Endothelial cell (in vitro differentiated cells): ENCODE results near the gene SPAM1. TPM values are rescaled to one million over a fixed set of nuclear protein-coding genes. Genes with fewer than 3 reads are reported as not detected.
"Not testable (repeated sequence)": the region's sequence is repeated elsewhere in the genome, so short reads cannot be mapped to it uniquely, and the experiment has no call there.

Experiments used
- DNase-seq: peaks from one replicate; pipeline ENCODE4 v3.0.0; 2021; ENCODE audit warnings: low spot score
- H3K27ac Mint-ChIP-seq: one replicate; pipeline ENCODE4 v1.8.0; 2021; ENCODE audit warnings: mixed read lengths, inconsistent platforms; ENCODE audit not compliant: unreplicated experiment
- H3K27me3 Mint-ChIP-seq: one replicate; pipeline ENCODE4 v1.8.0; 2021; ENCODE audit warnings: mild to moderate bottlenecking, moderate library complexity, mixed read lengths, inconsistent platforms; ENCODE audit not compliant: unreplicated experiment
- H3K36me3 Mint-ChIP-seq: one replicate; pipeline ENCODE4 v1.8.0; 2021; ENCODE audit warnings: mild to moderate bottlenecking, low read depth, mixed read lengths, inconsistent platforms; ENCODE audit not compliant: unreplicated experiment
- H3K4me1 Mint-ChIP-seq: one replicate; pipeline ENCODE4 v1.8.0; 2021; ENCODE audit warnings: mild to moderate bottlenecking, mixed read lengths, inconsistent platforms; ENCODE audit not compliant: unreplicated experiment
- H3K4me3 Mint-ChIP-seq: one replicate; pipeline ENCODE4 v1.8.0; 2021; ENCODE audit warnings: mild to moderate bottlenecking, mixed read lengths, inconsistent platforms; ENCODE audit not compliant: unreplicated experiment
- H3K9me3 Mint-ChIP-seq: one replicate; pipeline ENCODE4 v1.8.0; 2021; ENCODE audit warnings: mixed read lengths, inconsistent platforms; ENCODE audit not compliant: unreplicated experiment
- total RNA-seq: library from RNA; stranded (reverse); fragmentation: NEBNext Ultra II Directional; extraction: Animal tissue kit (Norgen Biotek cat#: 25700); gene quantifications from one replicate; pipeline ENCODE4 v1.2.1, GENCODE V29; 2021; ENCODE audit not compliant: unreplicated experiment
- TF ChIP-seq, protein P1 (sequence below): fragments of 200-600 bp; sonication (generic); IDR thresholded peaks from one replicate; pipeline ENCODE4 v1.5.0; 2021; ENCODE audit warnings: antibody characterized with exemption; ENCODE audit not compliant: unreplicated experiment

Gene SPAM1
- total RNA-seq, 1 donor from 2014 or later = not detected

DNA sequence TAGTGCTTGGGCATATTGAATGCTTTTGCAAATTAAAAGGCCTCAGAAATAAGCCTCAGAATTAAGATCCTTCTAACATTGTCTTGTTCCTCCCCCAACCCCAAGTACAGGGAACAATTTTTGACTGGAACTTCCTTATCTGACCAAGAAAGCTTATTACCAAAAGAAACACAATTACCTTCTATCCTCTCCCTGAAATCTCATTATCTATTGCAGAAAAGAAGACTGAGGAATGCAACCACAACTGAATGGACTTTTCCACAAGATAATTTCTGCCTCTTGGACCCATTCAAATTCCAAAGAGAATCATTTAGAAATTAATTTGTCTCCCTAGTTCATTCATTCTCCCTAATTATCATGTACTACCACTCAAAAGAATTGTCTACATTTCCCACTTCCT lies 36.8 kb upstream of the SPAM1 start:
- no peaks in the 10 kb centered on the region for H3K9me3 Mint-ChIP-seq

DNA sequence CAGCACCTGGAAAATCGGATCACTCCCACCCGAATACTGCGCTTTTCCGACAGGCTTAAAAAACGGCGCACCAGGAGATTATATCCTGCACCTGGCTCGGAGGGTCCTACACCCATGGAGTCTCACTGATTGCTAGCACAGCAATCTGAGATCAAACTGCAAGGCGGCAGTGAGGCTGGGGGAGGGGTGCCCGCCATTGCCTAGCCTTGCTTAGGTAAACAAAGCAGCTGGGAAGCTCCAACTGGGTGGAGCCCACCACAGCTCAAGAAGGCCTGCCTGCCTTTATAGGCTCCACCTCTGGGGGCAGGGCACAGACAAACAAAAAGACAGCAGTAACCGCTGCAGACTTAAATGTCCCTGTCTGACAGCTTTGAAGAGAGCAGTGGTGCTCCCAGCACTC lies 30.3 kb upstream of the SPAM1 start:
- H3K27ac Mint-ChIP-seq, H3K4me1 Mint-ChIP-seq, H3K27me3 Mint-ChIP-seq, H3K36me3 Mint-ChIP-seq, DNase-seq, H3K9me3 Mint-ChIP-seq, H3K4me3 Mint-ChIP-seq: not testable (repeated sequence)

More for the DNA sequence above, 36.8 kb upstream of the SPAM1 start:
- no peaks in the 10 kb centered on the region for H3K36me3 Mint-ChIP-seq
- H3K27me3 Mint-ChIP-seq = no peaks in the 10 kb centered on the region
- H3K4me3 Mint-ChIP-seq = no peak overlapping the region
- TF ChIP-seq, protein P1, sequence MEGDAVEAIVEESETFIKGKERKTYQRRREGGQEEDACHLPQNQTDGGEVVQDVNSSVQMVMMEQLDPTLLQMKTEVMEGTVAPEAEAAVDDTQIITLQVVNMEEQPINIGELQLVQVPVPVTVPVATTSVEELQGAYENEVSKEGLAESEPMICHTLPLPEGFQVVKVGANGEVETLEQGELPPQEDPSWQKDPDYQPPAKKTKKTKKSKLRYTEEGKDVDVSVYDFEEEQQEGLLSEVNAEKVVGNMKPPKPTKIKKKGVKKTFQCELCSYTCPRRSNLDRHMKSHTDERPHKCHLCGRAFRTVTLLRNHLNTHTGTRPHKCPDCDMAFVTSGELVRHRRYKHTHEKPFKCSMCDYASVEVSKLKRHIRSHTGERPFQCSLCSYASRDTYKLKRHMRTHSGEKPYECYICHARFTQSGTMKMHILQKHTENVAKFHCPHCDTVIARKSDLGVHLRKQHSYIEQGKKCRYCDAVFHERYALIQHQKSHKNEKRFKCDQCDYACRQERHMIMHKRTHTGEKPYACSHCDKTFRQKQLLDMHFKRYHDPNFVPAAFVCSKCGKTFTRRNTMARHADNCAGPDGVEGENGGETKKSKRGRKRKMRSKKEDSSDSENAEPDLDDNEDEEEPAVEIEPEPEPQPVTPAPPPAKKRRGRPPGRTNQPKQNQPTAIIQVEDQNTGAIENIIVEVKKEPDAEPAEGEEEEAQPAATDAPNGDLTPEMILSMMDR = no peak
- no peaks in the 10 kb centered on the region for H3K4me1 Mint-ChIP-seq
- DNase-seq = no peak
- no peak overlapping the region for H3K27ac Mint-ChIP-seq

DNA sequence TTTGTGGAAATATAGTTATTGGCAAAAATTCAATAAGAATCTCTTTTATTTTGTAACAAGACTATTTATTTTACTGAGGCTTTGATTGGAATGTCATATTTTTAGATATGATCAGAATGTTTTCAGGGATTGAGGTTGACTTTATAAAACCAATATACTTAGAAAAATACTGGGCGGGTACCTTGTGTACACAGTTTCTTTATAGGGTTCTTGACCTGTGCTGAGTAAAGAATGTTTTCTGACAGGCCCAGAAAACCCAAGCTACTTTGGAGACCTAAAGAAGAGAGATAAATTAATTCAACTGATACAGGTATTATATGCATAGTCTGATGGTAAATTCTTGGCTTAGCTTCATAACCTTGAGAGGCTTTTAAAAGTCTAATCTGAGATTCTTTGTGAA lies 23.9 kb upstream of the SPAM1 start:
- no peak overlapping the region for H3K4me3 Mint-ChIP-seq
- H3K9me3 Mint-ChIP-seq = peaks cover 4% of the 10 kb centered on the region
- H3K36me3 Mint-ChIP-seq = peaks cover 17% of the 10 kb centered on the region
- no peak overlapping the region for H3K27ac Mint-ChIP-seq
- no peak for DNase-seq
- peaks cover 2% of the 10 kb centered on the region for H3K27me3 Mint-ChIP-seq
- TF ChIP-seq, protein P1 = no peak
- H3K4me1 Mint-ChIP-seq = no peaks in the 10 kb centered on the region

DNA sequence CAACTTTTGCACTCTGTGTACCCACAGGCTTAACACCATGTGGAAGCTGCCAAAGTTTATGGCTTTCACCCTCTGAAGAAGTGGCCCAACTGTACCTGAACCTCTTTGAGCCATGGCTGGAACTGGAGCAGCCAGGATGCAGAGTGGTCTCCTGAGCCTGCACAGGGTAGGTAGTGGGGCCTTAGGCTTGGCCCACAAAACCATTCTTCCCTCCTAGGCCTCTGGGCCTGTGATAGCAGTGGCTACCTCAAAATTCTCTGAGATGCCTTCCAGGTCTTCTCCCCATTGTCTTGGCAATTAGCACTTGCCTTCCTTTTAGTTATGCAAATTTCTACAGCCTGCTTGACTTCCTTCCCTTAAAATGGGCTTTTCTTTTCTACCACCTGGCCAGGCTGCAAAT lies 19.3 kb upstream of the SPAM1 start:
- no peak overlapping the region for H3K27ac Mint-ChIP-seq
- peaks cover 2% of the 10 kb centered on the region for H3K27me3 Mint-ChIP-seq
- TF ChIP-seq, protein P1 = no peak
- peaks cover 9% of the 10 kb centered on the region for H3K9me3 Mint-ChIP-seq
- H3K36me3 Mint-ChIP-seq = peaks cover 22% of the 10 kb centered on the region
- H3K4me3 Mint-ChIP-seq = peak overlapping the region; percentile 15
- no peaks in the 10 kb centered on the region for H3K4me1 Mint-ChIP-seq
- DNase-seq = no peak

DNA sequence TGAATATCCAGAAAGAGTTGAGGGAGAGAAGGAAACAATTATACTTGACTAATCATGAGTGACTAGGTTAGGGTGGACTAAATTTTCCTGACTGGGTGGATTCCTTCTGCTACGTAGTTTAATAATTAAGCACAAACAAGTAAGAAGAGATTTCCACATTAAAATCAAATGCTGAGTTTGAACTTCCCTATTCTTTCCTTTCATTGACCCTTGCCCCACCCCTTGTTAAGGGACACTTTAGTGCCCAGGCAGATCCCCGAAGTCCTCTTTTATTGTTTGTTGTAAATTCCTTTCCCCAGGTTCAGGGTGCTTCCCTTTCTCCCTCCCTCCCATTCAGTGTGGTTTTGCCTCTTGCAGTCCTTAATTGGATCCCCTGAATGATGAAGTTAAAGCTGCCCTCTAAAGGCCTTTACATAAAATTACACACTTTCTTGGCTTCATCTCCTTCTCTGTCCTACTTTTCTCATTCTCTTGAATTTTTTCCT lies 8.8 kb upstream of the SPAM1 start:
- DNase-seq = no peak
- H3K27ac Mint-ChIP-seq = no peak overlapping the region
- TF ChIP-seq, protein P1 = no peak
- H3K4me1 Mint-ChIP-seq = no peaks in the 10 kb centered on the region
- no peaks in the 10 kb centered on the region for H3K36me3 Mint-ChIP-seq
- no peaks in the 10 kb centered on the region for H3K9me3 Mint-ChIP-seq
- no peak overlapping the region for H3K4me3 Mint-ChIP-seq
- H3K27me3 Mint-ChIP-seq = no peaks in the 10 kb centered on the region
